Measurements from ENCODE around the gene UBQLN1. TPM values are rescaled to one million over a fixed set of nuclear protein-coding genes. Genes with fewer than 3 reads are reported as not detected.

UBQLN1 gene
- total RNA-seq, 1 donor: 112 TPM

GRCh38 chr9:83688921-83689320, 18.8 kb downstream of the UBQLN1 start:
- DNase-seq (ENCODE audit: low read depth): no peak
- no peak for TF ChIP-seq CTCF (IDR thresholded peaks at IDR 0.05; ENCODE audit: insufficient read depth, low read length)
- H3K4me3 ChIP-seq (ENCODE audit: low read depth, low read length): no peak overlapping the region

- TF ChIP-seq CTCF (IDR thresholded peaks at IDR 0.05; ENCODE audit: insufficient read depth, low read length): no peak
- no peak for DNase-seq (ENCODE audit: low read depth)
- H3K4me3 ChIP-seq (ENCODE audit: low read depth, low read length): no peak overlapping the region
These were observed 26.3 kb downstream of the UBQLN1 start for GRCh38 chr9:83681490-83681889.

GRCh38 chr9:83680233-83680632, 27.5 kb downstream of the UBQLN1 start:
- DNase-seq (ENCODE audit: low read depth): no peak
- no peak for TF ChIP-seq CTCF (IDR thresholded peaks at IDR 0.05; ENCODE audit: insufficient read depth, low read length)
- no peak overlapping the region for H3K4me3 ChIP-seq (ENCODE audit: low read depth, low read length)

- no peak for TF ChIP-seq CTCF (IDR thresholded peaks at IDR 0.05; ENCODE audit: insufficient read depth, low read length)
- no peak overlapping the region for H3K4me3 ChIP-seq (ENCODE audit: low read depth, low read length)
- DNase-seq (ENCODE audit: low read depth): no peak
These were observed 30.2 kb downstream of the UBQLN1 start for GRCh38 chr9:83677596-83677995.

GRCh38 chr9:83675466-83675865, 32.3 kb downstream of the UBQLN1 start:
- TF ChIP-seq CTCF (IDR thresholded peaks at IDR 0.05; ENCODE audit: insufficient read depth, low read length): no peak
- no peak overlapping the region for H3K4me3 ChIP-seq (ENCODE audit: low read depth, low read length)
- DNase-seq (ENCODE audit: low read depth): no peak

- TF ChIP-seq CTCF (IDR thresholded peaks at IDR 0.05; ENCODE audit: insufficient read depth, low read length): no peak
- H3K4me3 ChIP-seq (ENCODE audit: low read depth, low read length): no peak overlapping the region
- DNase-seq (ENCODE audit: low read depth): no peak
These were observed 36.3 kb downstream of the UBQLN1 start for GRCh38 chr9:83671451-83671850.

GRCh38 chr9:83670381-83670780, 37.4 kb downstream of the UBQLN1 start:
- no peak overlapping the region for H3K4me3 ChIP-seq (ENCODE audit: low read depth, low read length)
- no peak for TF ChIP-seq CTCF (IDR thresholded peaks at IDR 0.05; ENCODE audit: insufficient read depth, low read length)
- DNase-seq (ENCODE audit: low read depth): no peak
